Epithelial cell of esophagus (primary cell): ENCODE results near the gene TSC2.

Source experiments
- DNase-seq: peaks from one replicate; pipeline ENCODE4 v3.0.0; 2010; ENCODE audit warnings: low read depth
- H3K4me3 ChIP-seq: 2 replicates; pipeline ENCODE4 v1.5.1; 2011; ENCODE audit warnings: mild to moderate bottlenecking, low read length, control low read depth
- TF ChIP-seq, protein P1 (sequence below): IDR thresholded peaks from 2 replicates; pipeline ENCODE4 v1.5.1; 2011; ENCODE audit warnings: low read depth, mild to moderate bottlenecking, low read length, control low read depth, inconsistent platforms; ENCODE audit not compliant: insufficient read depth; ENCODE audit errors: missing control alignments

The TSC2 gene

DNA sequence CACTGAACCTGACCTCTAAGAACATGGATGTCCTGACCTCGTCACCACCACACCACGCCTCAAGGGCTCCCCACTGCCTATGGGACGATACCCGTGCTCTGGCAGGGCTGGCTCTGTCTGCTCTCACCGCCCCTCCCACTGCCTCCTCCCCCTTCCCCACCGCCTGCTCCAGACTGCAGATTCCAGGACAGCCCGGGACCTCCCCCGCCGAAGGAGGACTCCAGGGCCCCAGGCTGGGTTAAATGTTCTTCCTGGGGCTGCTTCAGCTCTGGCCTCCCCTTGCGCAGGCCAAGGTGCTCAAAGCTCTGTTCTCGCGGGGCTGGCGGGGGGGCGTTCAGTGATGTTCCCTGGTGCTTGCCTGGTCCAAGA is 25.1 kb upstream of the TSC2 start:
- DNase-seq: peak; percentile 34
- TF ChIP-seq, protein P1, sequence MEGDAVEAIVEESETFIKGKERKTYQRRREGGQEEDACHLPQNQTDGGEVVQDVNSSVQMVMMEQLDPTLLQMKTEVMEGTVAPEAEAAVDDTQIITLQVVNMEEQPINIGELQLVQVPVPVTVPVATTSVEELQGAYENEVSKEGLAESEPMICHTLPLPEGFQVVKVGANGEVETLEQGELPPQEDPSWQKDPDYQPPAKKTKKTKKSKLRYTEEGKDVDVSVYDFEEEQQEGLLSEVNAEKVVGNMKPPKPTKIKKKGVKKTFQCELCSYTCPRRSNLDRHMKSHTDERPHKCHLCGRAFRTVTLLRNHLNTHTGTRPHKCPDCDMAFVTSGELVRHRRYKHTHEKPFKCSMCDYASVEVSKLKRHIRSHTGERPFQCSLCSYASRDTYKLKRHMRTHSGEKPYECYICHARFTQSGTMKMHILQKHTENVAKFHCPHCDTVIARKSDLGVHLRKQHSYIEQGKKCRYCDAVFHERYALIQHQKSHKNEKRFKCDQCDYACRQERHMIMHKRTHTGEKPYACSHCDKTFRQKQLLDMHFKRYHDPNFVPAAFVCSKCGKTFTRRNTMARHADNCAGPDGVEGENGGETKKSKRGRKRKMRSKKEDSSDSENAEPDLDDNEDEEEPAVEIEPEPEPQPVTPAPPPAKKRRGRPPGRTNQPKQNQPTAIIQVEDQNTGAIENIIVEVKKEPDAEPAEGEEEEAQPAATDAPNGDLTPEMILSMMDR: no peak
- no peak overlapping the region for H3K4me3 ChIP-seq

DNA sequence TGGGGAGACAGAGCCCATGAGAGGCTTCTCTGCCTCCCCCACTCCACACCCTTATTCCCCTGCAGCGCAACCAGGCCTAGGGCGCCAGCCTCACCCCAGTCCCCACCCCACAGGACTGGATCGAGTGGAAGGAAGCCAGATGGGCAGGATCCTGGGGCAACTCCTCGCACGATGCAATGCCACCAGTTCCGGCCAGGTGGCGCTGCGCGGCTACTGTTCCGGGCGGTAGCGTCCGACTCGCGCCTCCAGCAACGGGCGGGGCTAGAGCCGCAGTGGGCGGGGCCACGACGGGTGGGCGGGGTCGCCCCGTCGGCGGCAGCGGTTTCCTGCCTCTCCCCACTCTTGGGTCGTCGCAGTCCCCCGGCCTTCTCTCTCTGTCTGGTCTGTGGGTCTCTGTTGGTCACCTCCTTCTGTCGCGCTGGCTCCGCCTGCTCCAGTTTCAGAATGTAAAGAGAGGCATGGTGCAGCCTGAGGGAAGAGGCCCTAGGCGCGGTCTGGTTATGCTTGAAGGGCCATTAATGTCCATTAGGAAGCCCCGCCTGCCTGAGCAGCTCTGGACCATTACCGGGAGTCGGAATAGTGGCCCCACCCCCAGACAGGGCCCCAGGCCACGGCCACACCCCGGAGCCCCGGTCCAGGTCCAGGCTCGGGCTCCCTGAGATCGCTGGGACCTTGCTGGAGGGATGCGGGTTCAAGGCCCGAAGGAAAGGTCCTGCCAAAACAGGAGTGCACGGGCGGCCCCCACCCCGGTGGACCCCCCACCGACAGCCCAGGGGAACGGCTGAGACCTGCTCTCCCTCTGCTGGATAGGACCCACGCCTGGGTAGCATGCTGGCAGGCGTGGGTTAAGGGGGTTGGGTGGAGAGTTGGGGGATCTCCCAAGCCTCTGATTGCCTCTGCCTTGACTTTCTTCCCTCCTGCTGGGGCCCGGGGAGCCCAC is 24.4 kb upstream of the TSC2 start:
- TF ChIP-seq, protein P1: peak; percentile 80
- peak overlapping the region; percentile 25 for H3K4me3 ChIP-seq
- DNase-seq: peak; percentile 83

DNA sequence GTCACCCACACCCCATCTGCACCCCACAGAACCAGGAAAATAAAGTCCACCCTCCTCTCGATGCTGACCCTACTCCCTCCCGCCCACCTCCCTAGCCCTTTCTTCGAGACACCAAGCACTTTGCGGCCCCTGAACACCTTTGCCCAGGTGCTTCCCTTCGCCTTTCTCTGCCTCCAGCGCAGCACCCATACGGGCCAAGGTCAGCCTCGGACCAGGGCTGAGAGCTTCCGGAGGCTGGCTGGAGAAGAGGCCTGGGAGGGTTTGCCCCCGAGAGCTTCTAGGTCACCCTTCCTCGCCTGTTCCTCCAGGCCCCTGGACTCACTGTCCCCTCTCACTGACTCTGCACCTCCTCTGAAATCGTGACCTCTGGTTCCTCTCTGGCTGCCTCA is 23.8 kb upstream of the TSC2 start:
- DNase-seq: no peak
- TF ChIP-seq, protein P1: no peak
- H3K4me3 ChIP-seq: no peak overlapping the region

DNA sequence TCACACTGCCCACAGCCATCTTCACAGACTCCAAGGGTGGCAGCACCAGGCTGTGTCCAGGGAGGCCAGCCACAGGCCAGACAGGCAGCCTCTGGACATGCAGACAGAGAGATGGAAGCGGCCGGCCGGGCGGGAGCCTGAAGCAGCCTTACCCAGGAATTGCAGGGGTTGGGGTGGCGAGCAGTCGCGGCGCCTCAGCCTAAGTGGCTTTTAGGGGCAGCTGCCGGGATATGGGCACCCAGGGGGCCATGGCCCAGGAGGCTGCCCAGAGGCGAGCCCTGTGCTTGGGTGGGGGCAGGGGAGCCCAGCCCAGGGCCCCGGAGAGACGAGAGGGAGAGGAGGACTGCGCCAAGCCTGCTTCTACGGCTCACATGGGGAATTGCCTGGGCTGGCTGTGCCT is 22.5 kb upstream of the TSC2 start:
- TF ChIP-seq, protein P1: no peak
- no peak overlapping the region for H3K4me3 ChIP-seq
- DNase-seq: no peak

DNA sequence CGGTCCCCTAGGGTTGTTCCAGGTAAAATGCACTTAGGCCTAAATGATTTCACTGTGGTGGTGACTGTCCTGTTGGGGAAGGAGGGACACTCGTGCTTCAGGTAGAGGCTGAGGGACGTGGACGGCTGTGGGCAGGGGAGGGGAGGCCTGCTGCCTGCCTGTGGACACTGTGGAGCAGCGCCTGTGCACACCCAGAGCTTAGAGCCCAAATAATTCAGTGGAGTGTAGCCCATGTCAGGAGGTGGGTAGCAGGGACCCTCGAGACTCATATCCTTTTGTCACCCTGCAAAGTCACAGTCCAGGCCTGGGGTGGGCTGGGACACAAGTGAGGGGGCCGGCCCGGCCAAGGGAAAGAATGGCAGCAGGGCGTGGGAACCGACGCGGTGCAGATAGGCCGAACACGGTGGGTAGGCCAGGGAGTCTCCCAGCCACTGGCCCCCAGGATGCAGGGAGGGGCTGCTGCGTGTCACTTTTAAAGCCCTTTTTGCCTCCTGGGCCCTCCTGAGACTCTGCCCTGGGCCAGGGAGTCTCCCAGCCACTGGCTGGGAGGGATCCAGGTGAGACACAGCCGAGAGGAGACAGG is 21.8 kb upstream of the TSC2 start:
- no peak overlapping the region for H3K4me3 ChIP-seq
- TF ChIP-seq, protein P1: no peak

DNA sequence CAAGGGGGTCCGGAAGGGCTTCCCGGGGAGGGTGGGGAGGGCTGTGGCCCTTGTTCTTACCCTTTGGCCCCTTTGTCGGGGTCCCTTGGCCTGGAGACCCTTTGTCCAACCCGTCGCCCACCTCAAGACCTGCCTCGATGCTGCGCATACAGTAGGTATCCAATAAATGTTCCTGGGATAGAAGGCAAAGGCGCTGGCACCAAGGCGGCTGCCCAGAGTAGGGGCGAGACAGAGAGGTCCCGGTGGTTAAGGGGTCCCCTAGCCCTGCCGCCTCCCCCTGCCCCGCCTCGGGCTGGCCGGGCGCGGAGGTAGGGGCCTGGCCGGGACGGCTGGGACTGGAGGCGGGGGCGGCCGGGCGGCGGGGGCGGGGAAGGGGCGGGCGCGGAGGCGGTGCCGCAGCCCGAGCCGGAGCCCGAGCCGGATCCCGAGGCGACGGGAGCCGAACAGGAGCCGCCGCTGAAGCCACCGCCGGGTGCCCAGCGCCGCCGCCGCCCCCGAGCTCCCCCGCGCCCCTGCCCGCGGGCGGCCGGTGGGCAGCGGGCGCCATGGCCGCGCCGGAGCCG is 21.2 kb upstream of the TSC2 start, which contains the start of gene NHERF2:
TSS of gene NHERF2 (plus strand) at position 442 of the 563 bp plus-strand sequence. CDS start at position 546, 104 bp downstream.
- TF ChIP-seq, protein P1: no peak
- peak within 1 kb of the TSS; percentile 49 for H3K4me3 ChIP-seq
- no peak for DNase-seq

More for the DNA sequence above, 21.8 kb upstream of the TSC2 start:
- no peak for DNase-seq
